Measurements from ENCODE around the gene DCAF8.
A peak's percentile ranks its signal among the peaks of the same experiment; 100 is the strongest.

The DCAF8 gene

DNA sequence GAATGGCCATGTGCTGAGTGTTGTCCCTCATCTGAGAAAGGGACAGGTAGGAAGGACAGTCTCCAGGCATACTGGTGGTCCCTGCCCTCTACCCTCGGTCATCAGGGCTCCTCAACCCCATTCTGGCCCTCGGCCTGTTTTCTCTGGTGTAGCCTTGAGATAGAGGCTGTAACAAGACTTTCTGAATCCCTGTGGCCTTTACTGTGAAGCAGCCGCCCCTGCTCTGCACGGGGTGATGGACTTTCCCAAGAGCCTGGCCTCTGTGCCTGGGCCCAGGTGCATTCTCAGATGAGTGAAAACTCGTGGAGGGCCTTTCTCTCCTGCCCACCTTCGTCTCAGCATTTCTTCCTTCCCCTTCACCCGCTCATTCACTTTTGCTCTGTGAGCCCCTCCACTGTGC lies 74.9 kb downstream of the DCAF8 start:
- H2AK5ac ChIP-seq (ENCODE audit: low read length) = no peak overlapping the region
- no CpG with 5 or more reads among the region's 7 CpGs for WGBS (ENCODE audit: extremely low coverage, insufficient coverage, low lambda C conversion rate)
- H3K4me1 ChIP-seq (ENCODE audit: control insufficient read depth, low read depth, low read length) = peaks cover 19% of the 10 kb centered on the region
- DNase-seq = no peak
- no peaks in the 10 kb centered on the region for H3K36me3 ChIP-seq (ENCODE audit: control insufficient read depth, insufficient read depth, low read length)
- H3K9ac ChIP-seq (ENCODE audit: low read length) = no peak overlapping the region
- no peak overlapping the region for H3K23ac ChIP-seq (ENCODE audit: low read length)
- no peak overlapping the region for H4K8ac ChIP-seq (ENCODE audit: low read depth, low read length)
- H3K79me2 ChIP-seq (ENCODE audit: control insufficient read depth, insufficient read depth, low read length) = no peaks in the 10 kb centered on the region
- H3K4me2 ChIP-seq (ENCODE audit: low read length) = no peak overlapping the region
- no peak overlapping the region for H3K27ac ChIP-seq (ENCODE audit: low read depth, low read length)
- no peak overlapping the region for H2BK5ac ChIP-seq (ENCODE audit: low read length)
- H3K18ac ChIP-seq (ENCODE audit: low read length) = no peak overlapping the region
- H3K4ac ChIP-seq (ENCODE audit: low read depth, low read length) = no peak overlapping the region
- H4K5ac ChIP-seq (ENCODE audit: low read length) = no peak overlapping the region
- H3K4me3 ChIP-seq (ENCODE audit: low read length) = no peak overlapping the region
- no peak overlapping the region for H2BK15ac ChIP-seq (replicated peaks; ENCODE audit: low read depth)
- no peak overlapping the region for H2BK120ac ChIP-seq (ENCODE audit: low read depth, low read length)
- H3K56ac ChIP-seq (ENCODE audit: low read length) = no peak overlapping the region
- no peaks in the 10 kb centered on the region for H3K27me3 ChIP-seq (ENCODE audit: insufficient read depth, low read length, poor library complexity)
- no peaks in the 10 kb centered on the region for H3K79me1 ChIP-seq (ENCODE audit: low read length)

DNA sequence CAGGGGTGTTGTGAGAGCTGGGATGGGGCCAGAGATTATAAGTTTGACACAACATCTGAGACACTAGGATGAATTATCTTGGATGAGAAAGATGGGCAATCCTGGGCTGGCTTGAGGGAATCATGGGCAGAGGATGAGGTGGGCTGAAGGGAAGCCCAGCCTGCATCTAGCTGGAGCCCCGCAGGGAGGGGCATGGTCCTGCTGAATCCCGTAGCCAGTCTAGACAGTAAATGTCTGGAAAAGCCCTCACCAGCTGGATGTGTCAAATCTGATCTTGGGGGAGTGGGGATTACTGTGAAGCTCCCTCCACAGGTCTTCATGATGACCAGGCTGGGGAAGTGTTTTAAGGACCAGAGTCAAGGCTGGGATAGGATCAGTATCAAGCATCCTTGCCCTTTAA lies 75.6 kb downstream of the DCAF8 start:
- no peak overlapping the region for H3K56ac ChIP-seq (ENCODE audit: low read length)
- no peak overlapping the region for H3K4ac ChIP-seq (ENCODE audit: low read depth, low read length)
- H2BK15ac ChIP-seq (replicated peaks; ENCODE audit: low read depth) = no peak overlapping the region
- H3K4me1 ChIP-seq (ENCODE audit: control insufficient read depth, low read depth, low read length) = peaks cover 12% of the 10 kb centered on the region
- no peak overlapping the region for H3K18ac ChIP-seq (ENCODE audit: low read length)
- H3K9ac ChIP-seq (ENCODE audit: low read length) = no peak overlapping the region
- no peaks in the 10 kb centered on the region for H3K79me1 ChIP-seq (ENCODE audit: low read length)
- H3K27me3 ChIP-seq (ENCODE audit: insufficient read depth, low read length, poor library complexity) = no peaks in the 10 kb centered on the region
- DNase-seq = no peak
- no peak overlapping the region for H3K23ac ChIP-seq (ENCODE audit: low read length)
- no peak overlapping the region for H4K5ac ChIP-seq (ENCODE audit: low read length)
- H3K79me2 ChIP-seq (ENCODE audit: control insufficient read depth, insufficient read depth, low read length) = no peaks in the 10 kb centered on the region
- no peak overlapping the region for H3K27ac ChIP-seq (ENCODE audit: low read depth, low read length)
- no peak overlapping the region for H4K8ac ChIP-seq (ENCODE audit: low read depth, low read length)
- H2AK5ac ChIP-seq (ENCODE audit: low read length) = no peak overlapping the region
- H2BK5ac ChIP-seq (ENCODE audit: low read length) = no peak overlapping the region
- no peaks in the 10 kb centered on the region for H3K36me3 ChIP-seq (ENCODE audit: control insufficient read depth, insufficient read depth, low read length)
- WGBS (ENCODE audit: extremely low coverage, insufficient coverage, low lambda C conversion rate) = no CpG with 5 or more reads among the region's 2 CpGs
- H3K4me2 ChIP-seq (ENCODE audit: low read length) = no peak overlapping the region
- H3K4me3 ChIP-seq (ENCODE audit: low read length) = no peak overlapping the region
- no peak overlapping the region for H2BK120ac ChIP-seq (ENCODE audit: low read depth, low read length)

DNA sequence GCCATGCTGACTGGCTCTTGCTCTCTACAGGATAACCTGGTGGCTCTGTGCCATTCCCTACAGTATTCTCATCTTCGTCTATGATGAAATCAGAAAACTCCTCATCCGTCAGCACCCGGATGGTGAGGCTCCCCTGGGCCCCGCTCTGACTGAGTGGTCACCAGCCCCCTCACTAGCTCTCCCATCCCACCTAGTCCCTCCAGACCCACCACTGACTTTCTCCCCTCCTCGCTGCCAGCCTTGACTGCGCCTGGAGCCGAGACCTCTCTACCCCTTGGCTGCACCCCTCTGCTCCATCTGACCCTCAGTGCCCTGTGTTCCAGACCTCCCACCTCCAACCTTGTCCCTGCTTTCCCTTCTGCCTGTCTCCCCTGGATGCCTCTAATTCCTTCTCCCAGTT lies 76.1 kb downstream of the DCAF8 start:
- Histone ChIP-seq H3K9ac (ENCODE audit: low read length) (no peak overlapping the region), H2BK5ac (ENCODE audit: low read length) (no peak overlapping the region), H3K27me3 (ENCODE audit: insufficient read depth, low read length, poor library complexity) (no peaks in the 10 kb centered on the region), H3K18ac (ENCODE audit: low read length) (no peak overlapping the region), H3K56ac (ENCODE audit: low read length) (no peak overlapping the region), H3K4me1 (ENCODE audit: control insufficient read depth, low read depth, low read length) (peaks cover 9% of the 10 kb centered on the region), H2BK15ac (replicated peaks; ENCODE audit: low read depth) (no peak overlapping the region), H4K5ac (ENCODE audit: low read length) (no peak overlapping the region), H3K4me2 (ENCODE audit: low read length) (no peak overlapping the region), H3K79me1 (ENCODE audit: low read length) (no peaks in the 10 kb centered on the region), H3K79me2 (ENCODE audit: control insufficient read depth, insufficient read depth, low read length) (no peaks in the 10 kb centered on the region), H3K4me3 (ENCODE audit: low read length) (no peak overlapping the region), H3K27ac (ENCODE audit: low read depth, low read length) (no peak overlapping the region), H3K4ac (ENCODE audit: low read depth, low read length) (no peak overlapping the region), H2AK5ac (ENCODE audit: low read length) (no peak overlapping the region), H3K23ac (ENCODE audit: low read length) (no peak overlapping the region), H4K8ac (ENCODE audit: low read depth, low read length) (no peak overlapping the region), H2BK120ac (ENCODE audit: low read depth, low read length) (no peak overlapping the region), H3K36me3 (ENCODE audit: control insufficient read depth, insufficient read depth, low read length) (no peaks in the 10 kb centered on the region)
- DNase-seq = no peak
- no CpG with 5 or more reads among the region's 7 CpGs for WGBS (ENCODE audit: extremely low coverage, insufficient coverage, low lambda C conversion rate)

DNA sequence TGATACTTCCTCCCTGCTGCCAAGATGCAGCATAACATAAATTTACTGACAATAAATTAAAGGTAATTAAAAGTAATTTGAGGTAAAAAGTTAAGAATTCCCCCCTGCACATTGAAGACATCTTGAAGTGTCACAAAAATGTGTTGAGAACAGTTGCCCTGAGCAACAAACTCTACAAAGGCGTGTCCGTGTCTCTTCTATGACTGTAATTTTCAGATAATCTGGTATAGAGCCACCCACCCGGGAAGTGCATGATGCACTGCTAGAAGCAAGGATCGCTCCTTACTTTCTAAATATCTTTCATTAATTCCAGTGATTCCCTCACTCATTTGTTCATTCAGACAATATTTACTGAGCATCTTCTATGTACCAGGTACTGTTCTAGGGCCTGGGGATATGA lies 83.0 kb downstream of the DCAF8 start:
- no peaks in the 10 kb centered on the region for H3K79me2 ChIP-seq (ENCODE audit: control insufficient read depth, insufficient read depth, low read length)
- H3K36me3 ChIP-seq (ENCODE audit: control insufficient read depth, insufficient read depth, low read length) = no peaks in the 10 kb centered on the region
- no peak overlapping the region for H3K4ac ChIP-seq (ENCODE audit: low read depth, low read length)
- no peaks in the 10 kb centered on the region for H3K79me1 ChIP-seq (ENCODE audit: low read length)
- H4K5ac ChIP-seq (ENCODE audit: low read length) = no peak overlapping the region
- no peak overlapping the region for H2BK5ac ChIP-seq (ENCODE audit: low read length)
- WGBS (ENCODE audit: extremely low coverage, insufficient coverage, low lambda C conversion rate) = no CpG with 5 or more reads among the region's 4 CpGs
- no peak overlapping the region for H3K9ac ChIP-seq (ENCODE audit: low read length)
- no peaks in the 10 kb centered on the region for H3K27me3 ChIP-seq (ENCODE audit: insufficient read depth, low read length, poor library complexity)
- no peak overlapping the region for H2BK120ac ChIP-seq (ENCODE audit: low read depth, low read length)
- peaks cover 3% of the 10 kb centered on the region for H3K4me1 ChIP-seq (ENCODE audit: control insufficient read depth, low read depth, low read length)
- no peak overlapping the region for H3K23ac ChIP-seq (ENCODE audit: low read length)
- H2BK15ac ChIP-seq (replicated peaks; ENCODE audit: low read depth) = no peak overlapping the region
- no peak overlapping the region for H4K8ac ChIP-seq (ENCODE audit: low read depth, low read length)
- no peak for DNase-seq
- no peak overlapping the region for H3K18ac ChIP-seq (ENCODE audit: low read length)
- no peak overlapping the region for H3K4me2 ChIP-seq (ENCODE audit: low read length)
- H2AK5ac ChIP-seq (ENCODE audit: low read length) = no peak overlapping the region
- H3K27ac ChIP-seq (ENCODE audit: low read depth, low read length) = no peak overlapping the region
- no peak overlapping the region for H3K4me3 ChIP-seq (ENCODE audit: low read length)
- H3K56ac ChIP-seq (ENCODE audit: low read length) = no peak overlapping the region

DNA sequence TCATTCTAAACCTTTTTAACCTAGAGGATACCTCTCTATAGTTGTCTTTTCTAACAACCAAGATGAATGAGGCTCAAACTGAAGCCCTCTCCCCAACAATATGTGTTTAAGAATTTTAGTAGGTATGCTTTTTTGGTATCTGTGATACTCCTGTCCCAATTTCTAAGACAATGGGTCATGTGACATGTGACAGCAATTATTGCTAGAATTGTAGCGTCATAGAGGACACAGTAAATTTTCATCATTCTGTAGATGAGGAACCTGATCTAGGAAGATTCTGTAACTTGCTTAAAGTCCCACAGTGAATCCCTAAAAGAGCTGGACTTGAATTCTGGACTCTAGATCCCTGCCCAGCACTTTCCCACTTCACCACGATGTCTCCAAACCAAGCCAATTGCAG lies 83.6 kb downstream of the DCAF8 start:
- H2BK5ac ChIP-seq (ENCODE audit: low read length) = no peak overlapping the region
- H3K79me2 ChIP-seq (ENCODE audit: control insufficient read depth, insufficient read depth, low read length) = no peaks in the 10 kb centered on the region
- H3K23ac ChIP-seq (ENCODE audit: low read length) = no peak overlapping the region
- no peaks in the 10 kb centered on the region for H3K27me3 ChIP-seq (ENCODE audit: insufficient read depth, low read length, poor library complexity)
- peak overlapping the region; percentile 18 for H3K56ac ChIP-seq (ENCODE audit: low read length)
- peak overlapping the region; percentile 39 for H2AK5ac ChIP-seq (ENCODE audit: low read length)
- H4K8ac ChIP-seq (ENCODE audit: low read depth, low read length) = no peak overlapping the region
- WGBS (ENCODE audit: extremely low coverage, insufficient coverage, low lambda C conversion rate) = no CpG with 5 or more reads among the region's 2 CpGs
- no peak overlapping the region for H3K4ac ChIP-seq (ENCODE audit: low read depth, low read length)
- no peaks in the 10 kb centered on the region for H3K36me3 ChIP-seq (ENCODE audit: control insufficient read depth, insufficient read depth, low read length)
- H3K9ac ChIP-seq (ENCODE audit: low read length) = no peak overlapping the region
- H2BK15ac ChIP-seq (replicated peaks; ENCODE audit: low read depth) = no peak overlapping the region
- no peak overlapping the region for H2BK120ac ChIP-seq (ENCODE audit: low read depth, low read length)
- DNase-seq = no peak
- no peak overlapping the region for H3K4me3 ChIP-seq (ENCODE audit: low read length)
- no peak overlapping the region for H4K5ac ChIP-seq (ENCODE audit: low read length)
- no peak overlapping the region for H3K4me2 ChIP-seq (ENCODE audit: low read length)
- no peaks in the 10 kb centered on the region for H3K79me1 ChIP-seq (ENCODE audit: low read length)
- H3K18ac ChIP-seq (ENCODE audit: low read length) = no peak overlapping the region
- H3K27ac ChIP-seq (ENCODE audit: low read depth, low read length) = no peak overlapping the region
- H3K4me1 ChIP-seq (ENCODE audit: control insufficient read depth, low read depth, low read length) = peaks cover 3% of the 10 kb centered on the region

DNA sequence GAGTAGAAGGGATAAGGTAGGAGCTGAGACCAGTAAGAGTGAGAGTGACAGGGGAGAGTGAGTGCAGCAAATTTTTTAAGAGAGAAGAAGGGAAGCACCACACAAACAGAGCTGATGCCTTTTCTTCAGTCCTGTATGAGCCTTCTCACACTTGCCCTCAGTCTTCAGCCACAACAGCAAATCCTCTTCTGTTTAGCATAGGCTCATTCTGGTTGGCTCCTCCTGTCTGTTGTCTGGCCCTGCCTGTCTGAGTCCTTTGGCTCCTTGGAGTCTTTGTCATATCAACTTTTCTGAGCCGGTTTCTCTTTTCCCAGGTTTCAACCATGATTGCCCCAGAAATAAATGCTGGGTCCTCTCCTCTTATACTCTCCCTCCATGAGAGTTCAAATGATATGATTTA lies 84.7 kb downstream of the DCAF8 start:
- Histone ChIP-seq H3K4me3 (ENCODE audit: low read length) (no peak overlapping the region), H4K8ac (ENCODE audit: low read depth, low read length) (no peak overlapping the region), H3K9ac (ENCODE audit: low read length) (peak overlapping the region; percentile 10), H2AK5ac (ENCODE audit: low read length) (no peak overlapping the region), H3K18ac (ENCODE audit: low read length) (no peak overlapping the region), H3K4me2 (ENCODE audit: low read length) (no peak overlapping the region), H4K5ac (ENCODE audit: low read length) (no peak overlapping the region), H3K56ac (ENCODE audit: low read length) (peak overlapping the region; percentile 46), H2BK5ac (ENCODE audit: low read length) (no peak overlapping the region), H3K79me1 (ENCODE audit: low read length) (no peaks in the 10 kb centered on the region), H2BK15ac (replicated peaks; ENCODE audit: low read depth) (peak overlapping the region; percentile 4), H3K4me1 (ENCODE audit: control insufficient read depth, low read depth, low read length) (peaks cover 5% of the 10 kb centered on the region), H3K79me2 (ENCODE audit: control insufficient read depth, insufficient read depth, low read length) (no peaks in the 10 kb centered on the region), H3K23ac (ENCODE audit: low read length) (no peak overlapping the region), H3K4ac (ENCODE audit: low read depth, low read length) (peak overlapping the region; percentile 75), H3K27me3 (ENCODE audit: insufficient read depth, low read length, poor library complexity) (no peaks in the 10 kb centered on the region), H3K36me3 (ENCODE audit: control insufficient read depth, insufficient read depth, low read length) (no peaks in the 10 kb centered on the region), H2BK120ac (ENCODE audit: low read depth, low read length) (peak overlapping the region; percentile 64), H3K27ac (ENCODE audit: low read depth, low read length) (peak overlapping the region; percentile 20)
- no CpG with 5 or more reads among the region's 1 CpG for WGBS (ENCODE audit: extremely low coverage, insufficient coverage, low lambda C conversion rate)
- DNase-seq = peak; percentile 55

Measured in mesendoderm (in vitro differentiated cells).